ENCODE measurements around the gene KLHL13. TPM values are rescaled to one million over a fixed set of nuclear protein-coding genes. Genes with fewer than 3 reads are reported as not detected.

Gene KLHL13
- total RNA-seq, 1 donor from 2014 or later, result 46.9 TPM

- DNase-seq, result no peak
- Mint-ChIP-seq H3K27me3 (ENCODE audit: unreplicated experiment) (no peaks in the 10 kb centered on the region), H3K36me3 (ENCODE audit: unreplicated experiment) (no peaks in the 10 kb centered on the region), H3K4me3 (ENCODE audit: unreplicated experiment) (no peak overlapping the region), H3K9me3 (ENCODE audit: unreplicated experiment) (no peaks in the 10 kb centered on the region), H3K27ac (ENCODE audit: unreplicated experiment) (no peak overlapping the region), H3K4me1 (ENCODE audit: low read depth, unreplicated experiment) (peaks cover 7% of the 10 kb centered on the region)
- TF ChIP-seq, protein P1, sequence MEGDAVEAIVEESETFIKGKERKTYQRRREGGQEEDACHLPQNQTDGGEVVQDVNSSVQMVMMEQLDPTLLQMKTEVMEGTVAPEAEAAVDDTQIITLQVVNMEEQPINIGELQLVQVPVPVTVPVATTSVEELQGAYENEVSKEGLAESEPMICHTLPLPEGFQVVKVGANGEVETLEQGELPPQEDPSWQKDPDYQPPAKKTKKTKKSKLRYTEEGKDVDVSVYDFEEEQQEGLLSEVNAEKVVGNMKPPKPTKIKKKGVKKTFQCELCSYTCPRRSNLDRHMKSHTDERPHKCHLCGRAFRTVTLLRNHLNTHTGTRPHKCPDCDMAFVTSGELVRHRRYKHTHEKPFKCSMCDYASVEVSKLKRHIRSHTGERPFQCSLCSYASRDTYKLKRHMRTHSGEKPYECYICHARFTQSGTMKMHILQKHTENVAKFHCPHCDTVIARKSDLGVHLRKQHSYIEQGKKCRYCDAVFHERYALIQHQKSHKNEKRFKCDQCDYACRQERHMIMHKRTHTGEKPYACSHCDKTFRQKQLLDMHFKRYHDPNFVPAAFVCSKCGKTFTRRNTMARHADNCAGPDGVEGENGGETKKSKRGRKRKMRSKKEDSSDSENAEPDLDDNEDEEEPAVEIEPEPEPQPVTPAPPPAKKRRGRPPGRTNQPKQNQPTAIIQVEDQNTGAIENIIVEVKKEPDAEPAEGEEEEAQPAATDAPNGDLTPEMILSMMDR (IDR thresholded peaks at IDR 0.05; ENCODE audit: partially characterized antibody, unreplicated experiment), result no peak
Observed at GRCh38 chrX:117977526-117977925, 139.1 kb downstream of the KLHL13 start.

DNA sequence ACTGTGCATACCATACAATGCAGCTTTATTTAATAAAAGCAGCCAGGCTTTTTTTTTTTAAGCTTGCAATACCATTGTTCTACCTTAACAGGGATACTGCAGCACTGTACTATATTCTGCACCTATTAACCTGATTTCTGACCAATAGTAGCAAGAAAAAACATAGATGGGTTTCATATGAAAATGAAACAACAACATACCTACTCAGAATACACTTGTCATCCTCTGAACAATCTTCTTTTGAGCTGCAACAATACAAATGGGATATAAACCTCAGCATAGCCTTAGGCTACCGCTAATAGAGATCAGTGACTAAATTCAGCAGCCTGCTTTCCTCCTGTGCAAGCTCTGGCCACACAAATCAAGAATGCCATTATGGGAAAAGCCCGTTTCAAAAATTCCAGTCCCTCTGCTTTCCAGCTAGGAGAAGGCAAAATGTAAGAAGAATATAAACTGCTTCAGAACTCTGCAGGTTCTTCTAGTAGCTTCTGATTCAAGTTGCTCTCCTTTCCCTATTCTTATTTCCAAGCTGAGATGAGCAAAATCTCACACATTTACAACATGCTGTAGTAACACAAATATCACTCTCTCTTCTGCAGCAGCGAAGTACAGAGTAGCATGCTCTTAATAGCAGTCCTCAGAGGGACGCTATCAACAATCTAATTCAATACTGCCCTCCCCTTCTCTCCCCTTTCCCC, 143.4 kb downstream of the KLHL13 start:
- no peaks in the 10 kb centered on the region for H3K36me3 Mint-ChIP-seq (ENCODE audit: unreplicated experiment)

GRCh38 chrX:117972711-117973109, 143.9 kb downstream of the KLHL13 start:
- H3K27ac Mint-ChIP-seq (ENCODE audit: unreplicated experiment), result peak overlapping the region; percentile 95
- peak overlapping the region; percentile 93 for H3K4me3 Mint-ChIP-seq (ENCODE audit: unreplicated experiment)
- TF ChIP-seq, protein P1 (IDR thresholded peaks at IDR 0.05; ENCODE audit: partially characterized antibody, unreplicated experiment), result no peak
- H3K9me3 Mint-ChIP-seq (ENCODE audit: unreplicated experiment), result peaks cover 2% of the 10 kb centered on the region
- H3K4me1 Mint-ChIP-seq (ENCODE audit: low read depth, unreplicated experiment), result peaks cover 7% of the 10 kb centered on the region
- H3K27me3 Mint-ChIP-seq (ENCODE audit: unreplicated experiment), result no peaks in the 10 kb centered on the region
- no peaks in the 10 kb centered on the region for H3K36me3 Mint-ChIP-seq (ENCODE audit: unreplicated experiment)
- no peak for DNase-seq

More for the DNA sequence above, 143.4 kb downstream of the KLHL13 start:
- no peaks in the 10 kb centered on the region for H3K27me3 Mint-ChIP-seq (ENCODE audit: unreplicated experiment)
- H3K9me3 Mint-ChIP-seq (ENCODE audit: unreplicated experiment), result peaks cover 2% of the 10 kb centered on the region
- DNase-seq, result no peak
- TF ChIP-seq, protein P1 (IDR thresholded peaks at IDR 0.05; ENCODE audit: partially characterized antibody, unreplicated experiment), result no peak
- peaks cover 7% of the 10 kb centered on the region for H3K4me1 Mint-ChIP-seq (ENCODE audit: low read depth, unreplicated experiment)
- peak overlapping the region; percentile 95 for H3K27ac Mint-ChIP-seq (ENCODE audit: unreplicated experiment)
- peak overlapping the region; percentile 93 for H3K4me3 Mint-ChIP-seq (ENCODE audit: unreplicated experiment)

- no peaks in the 10 kb centered on the region for H3K27me3 Mint-ChIP-seq (ENCODE audit: unreplicated experiment)
- peak overlapping the region; percentile 74 for H3K4me3 Mint-ChIP-seq (ENCODE audit: unreplicated experiment)
- H3K9me3 Mint-ChIP-seq (ENCODE audit: unreplicated experiment), result peaks cover 2% of the 10 kb centered on the region
- H3K4me1 Mint-ChIP-seq (ENCODE audit: low read depth, unreplicated experiment), result peaks cover 7% of the 10 kb centered on the region
- TF ChIP-seq, protein P1 (IDR thresholded peaks at IDR 0.05; ENCODE audit: partially characterized antibody, unreplicated experiment), result no peak
- no peak for DNase-seq
- no peaks in the 10 kb centered on the region for H3K36me3 Mint-ChIP-seq (ENCODE audit: unreplicated experiment)
- no peak overlapping the region for H3K27ac Mint-ChIP-seq (ENCODE audit: unreplicated experiment)
Observed at GRCh38 chrX:117969782-117970181, 146.8 kb downstream of the KLHL13 start.

GRCh38 chrX:117969328-117969727, 147.3 kb downstream of the KLHL13 start:
- Mint-ChIP-seq H3K36me3 (ENCODE audit: unreplicated experiment) (no peaks in the 10 kb centered on the region), H3K4me3 (ENCODE audit: unreplicated experiment) (peak overlapping the region; percentile 67), H3K27me3 (ENCODE audit: unreplicated experiment) (no peaks in the 10 kb centered on the region), H3K4me1 (ENCODE audit: low read depth, unreplicated experiment) (peaks cover 5% of the 10 kb centered on the region), H3K27ac (ENCODE audit: unreplicated experiment) (peak overlapping the region; percentile 6), H3K9me3 (ENCODE audit: unreplicated experiment) (peaks cover 2% of the 10 kb centered on the region)
- TF ChIP-seq, protein P1 (IDR thresholded peaks at IDR 0.05; ENCODE audit: partially characterized antibody, unreplicated experiment), result no peak
- DNase-seq, result no peak

Measured in glutamatergic neuron (in vitro differentiated cells).